Measurements from ENCODE around the gene FGF14.

DNA sequence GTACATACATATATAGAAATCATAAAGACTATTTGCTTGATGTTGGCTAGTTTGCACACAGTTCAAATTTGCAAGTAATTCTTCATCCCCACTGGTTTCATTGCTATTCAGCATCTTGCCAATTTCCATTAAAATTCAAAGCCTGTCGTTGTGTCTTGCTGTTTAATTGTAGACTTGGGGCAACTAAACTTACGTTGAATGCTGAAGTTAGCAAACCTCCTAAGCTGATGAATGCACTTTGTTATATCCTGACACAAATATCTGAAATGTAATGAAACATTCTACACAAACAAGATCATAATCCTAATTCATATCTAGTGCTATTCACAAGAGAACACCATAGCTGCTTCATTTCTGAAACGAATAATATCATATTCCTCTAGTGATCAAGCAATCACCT is 568.2 kb downstream of the FGF14 start:
- TF ChIP-seq, protein P1, sequence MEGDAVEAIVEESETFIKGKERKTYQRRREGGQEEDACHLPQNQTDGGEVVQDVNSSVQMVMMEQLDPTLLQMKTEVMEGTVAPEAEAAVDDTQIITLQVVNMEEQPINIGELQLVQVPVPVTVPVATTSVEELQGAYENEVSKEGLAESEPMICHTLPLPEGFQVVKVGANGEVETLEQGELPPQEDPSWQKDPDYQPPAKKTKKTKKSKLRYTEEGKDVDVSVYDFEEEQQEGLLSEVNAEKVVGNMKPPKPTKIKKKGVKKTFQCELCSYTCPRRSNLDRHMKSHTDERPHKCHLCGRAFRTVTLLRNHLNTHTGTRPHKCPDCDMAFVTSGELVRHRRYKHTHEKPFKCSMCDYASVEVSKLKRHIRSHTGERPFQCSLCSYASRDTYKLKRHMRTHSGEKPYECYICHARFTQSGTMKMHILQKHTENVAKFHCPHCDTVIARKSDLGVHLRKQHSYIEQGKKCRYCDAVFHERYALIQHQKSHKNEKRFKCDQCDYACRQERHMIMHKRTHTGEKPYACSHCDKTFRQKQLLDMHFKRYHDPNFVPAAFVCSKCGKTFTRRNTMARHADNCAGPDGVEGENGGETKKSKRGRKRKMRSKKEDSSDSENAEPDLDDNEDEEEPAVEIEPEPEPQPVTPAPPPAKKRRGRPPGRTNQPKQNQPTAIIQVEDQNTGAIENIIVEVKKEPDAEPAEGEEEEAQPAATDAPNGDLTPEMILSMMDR (IDR thresholded peaks at IDR 0.05), result no peak
- TF ChIP-seq POLR2A (IDR thresholded peaks at IDR 0.05), result no peak
